ENCODE data around the gene SAMD7.

The SAMD7 gene

DNA sequence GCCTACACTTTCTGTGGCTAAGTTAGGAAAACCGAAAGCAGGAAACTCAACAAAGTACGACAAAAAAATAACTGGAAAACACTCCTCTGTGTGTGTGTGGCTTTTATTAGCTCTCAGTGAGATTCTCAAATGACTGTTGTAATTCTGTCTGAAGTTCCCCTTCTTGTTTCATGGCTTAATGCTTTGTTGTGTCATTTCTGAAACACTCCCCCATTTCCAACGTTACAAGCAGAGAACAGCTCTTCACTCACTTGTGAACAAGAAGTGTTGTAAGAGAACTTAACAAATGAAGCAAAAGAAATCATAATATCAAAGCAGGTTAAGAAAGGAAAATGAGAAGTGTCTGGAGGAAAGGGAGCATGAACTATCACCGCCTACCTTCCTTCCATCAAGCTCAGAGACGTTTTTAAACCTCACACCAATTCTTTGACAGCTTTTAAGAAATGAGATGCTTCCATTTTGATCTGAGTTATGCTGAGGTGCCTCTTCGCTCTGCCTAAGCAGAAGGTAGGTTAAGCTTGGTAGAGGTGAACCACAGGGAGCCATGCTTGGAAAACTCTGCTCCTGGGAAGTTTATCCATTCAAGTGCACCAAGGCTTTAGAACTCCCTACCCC, 42.9 kb downstream of the SAMD7 start:
- Histone ChIP-seq H3K9me3 (ENCODE audit: low read length) (no peaks in the 10 kb centered on the region), H3K9me2 (ENCODE audit: low read depth, low read length) (no peaks in the 10 kb centered on the region), H3K9ac (ENCODE audit: low read length) (peak overlapping the region; percentile 61), H3F3A (ENCODE audit: insufficient read depth, low read length) (no peaks in the 10 kb centered on the region; the same call in 1 of the 2 replicates), H4K20me1 (ENCODE audit: insufficient read depth, low read length) (no peaks in the 10 kb centered on the region), H3K4me2 (ENCODE audit: low read length) (peak overlapping the region; percentile 60), H2AFZ (ENCODE audit: low read length) (peak overlapping the region; percentile 17; the same call in 1 of the 2 replicates), H3K27me3 (ENCODE audit: insufficient read depth, low read length) (no peaks in the 10 kb centered on the region), H3K79me2 (ENCODE audit: insufficient read depth, low read length) (no peaks in the 10 kb centered on the region), H3K27ac (ENCODE audit: low read depth, low read length, poor library complexity, severe bottlenecking) (peak overlapping the region; percentile 93), H3K36me3 (ENCODE audit: insufficient read depth, low read length) (no peaks in the 10 kb centered on the region; the same call in 1 of the 2 replicates), H3K4me3 (ENCODE audit: low read depth, low read length, poor library complexity, severe bottlenecking) (peak overlapping the region; percentile 35), H3K4me1 (ENCODE audit: insufficient read depth, low read length, severe bottlenecking) (peaks cover 56% of the 10 kb centered on the region)
- TF ChIP-seq EZH2 (IDR thresholded peaks at IDR 0.05; ENCODE audit: borderline replicate concordance, low read length) (no peak), CTCF (IDR thresholded peaks at IDR 0.05; ENCODE audit: low read length) (no peak)

GRCh38 chr3:169955406-169955805, 44.0 kb downstream of the SAMD7 start:
- Histone ChIP-seq H3K27ac (ENCODE audit: low read depth, low read length, poor library complexity, severe bottlenecking) (peak overlapping the region; percentile 93), H3F3A (ENCODE audit: insufficient read depth, low read length) (no peaks in the 10 kb centered on the region), H3K4me2 (ENCODE audit: low read length) (no peak overlapping the region), H4K20me1 (ENCODE audit: insufficient read depth, low read length) (no peaks in the 10 kb centered on the region), H3K4me1 (ENCODE audit: insufficient read depth, low read length, severe bottlenecking) (peaks cover 49% of the 10 kb centered on the region), H3K9me3 (ENCODE audit: low read length) (no peaks in the 10 kb centered on the region), H2AFZ (ENCODE audit: low read length) (no peak overlapping the region), H3K79me2 (ENCODE audit: insufficient read depth, low read length) (no peaks in the 10 kb centered on the region), H3K9me2 (ENCODE audit: low read depth, low read length) (no peaks in the 10 kb centered on the region), H3K36me3 (ENCODE audit: insufficient read depth, low read length) (no peaks in the 10 kb centered on the region; the same call in 1 of the 2 replicates), H3K4me3 (ENCODE audit: low read depth, low read length, poor library complexity, severe bottlenecking) (no peak overlapping the region), H3K27me3 (ENCODE audit: insufficient read depth, low read length) (no peaks in the 10 kb centered on the region), H3K9ac (ENCODE audit: low read length) (no peak overlapping the region)
- TF ChIP-seq EZH2 (IDR thresholded peaks at IDR 0.05; ENCODE audit: borderline replicate concordance, low read length) (no peak), CTCF (IDR thresholded peaks at IDR 0.05; ENCODE audit: low read length) (no peak)

DNA sequence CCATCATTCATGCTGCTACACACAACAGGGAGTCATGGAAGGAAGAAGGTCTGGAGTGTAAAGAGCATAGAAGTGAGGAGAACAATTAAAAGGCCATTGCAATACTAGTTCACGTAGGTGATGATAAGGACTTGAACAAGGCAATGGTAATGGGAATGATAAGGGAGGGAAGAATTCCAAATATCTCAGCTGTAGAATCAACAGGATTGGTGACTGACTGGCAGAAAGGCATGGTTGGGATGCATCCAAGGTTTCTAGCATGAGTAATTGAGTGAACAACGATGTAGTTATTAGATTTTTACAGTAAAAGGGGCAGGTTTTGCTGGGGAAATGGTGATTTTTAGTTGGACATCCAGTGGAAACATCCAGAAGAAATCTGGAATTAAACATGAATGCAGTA, 52.8 kb downstream of the SAMD7 start:
- peak overlapping the region; percentile 91 for H3K27ac ChIP-seq (ENCODE audit: low read depth, low read length, poor library complexity, severe bottlenecking)

More for the DNA sequence above, 52.8 kb downstream of the SAMD7 start:
- no peaks in the 10 kb centered on the region for H3K9me2 ChIP-seq (ENCODE audit: low read depth, low read length)
- no peak for TF ChIP-seq EZH2 (IDR thresholded peaks at IDR 0.05; ENCODE audit: borderline replicate concordance, low read length)
- TF ChIP-seq CTCF (IDR thresholded peaks at IDR 0.05; ENCODE audit: low read length): no peak
- H3K4me2 ChIP-seq (ENCODE audit: low read length): peak overlapping the region; percentile 47; the same call in 1 of the 2 replicates
- H2AFZ ChIP-seq (ENCODE audit: low read length): no peak overlapping the region
- no peaks in the 10 kb centered on the region for H3F3A ChIP-seq (ENCODE audit: insufficient read depth, low read length)
- no peaks in the 10 kb centered on the region for H3K27me3 ChIP-seq (ENCODE audit: insufficient read depth, low read length)
- H3K9ac ChIP-seq (ENCODE audit: low read length): no peak overlapping the region
- H3K79me2 ChIP-seq (ENCODE audit: insufficient read depth, low read length): peaks cover 31% of the 10 kb centered on the region
- H3K4me3 ChIP-seq (ENCODE audit: low read depth, low read length, poor library complexity, severe bottlenecking): no peak overlapping the region
- H3K9me3 ChIP-seq (ENCODE audit: low read length): peaks cover 9% of the 10 kb centered on the region; the same call in 1 of the 2 replicates
- peaks cover 61% of the 10 kb centered on the region for H3K4me1 ChIP-seq (ENCODE audit: insufficient read depth, low read length, severe bottlenecking)
- H3K36me3 ChIP-seq (ENCODE audit: insufficient read depth, low read length): peaks cover 25% of the 10 kb centered on the region; the same call in 1 of the 2 replicates
- H4K20me1 ChIP-seq (ENCODE audit: insufficient read depth, low read length): no peaks in the 10 kb centered on the region

Data from OCI-LY1 (cell line).